ENCODE measurements around the gene AP3B1.

GRCh38 chr5:78251663-78252284, 42.7 kb downstream of the AP3B1 start:
- TF ChIP-seq CTCF (conservative IDR thresholded peaks at IDR 0.05 in 1 of 2, IDR thresholded peaks at IDR 0.05 in 1 of 2; ENCODE audit: extremely low read depth in 1 of 2, insufficient read depth in 1 of 2, low read depth in 1 of 2, low read length in 2 of 2) = no peak
- no peak for TF ChIP-seq EZH2 (IDR thresholded peaks at IDR 0.05; ENCODE audit: borderline replicate concordance, low read length)
